H9 (cell line): Measurements from ENCODE around the gene GPR52. TPM values are rescaled to one million over a fixed set of nuclear protein-coding genes. Genes with fewer than 3 reads are reported as not detected.

Experiments
- DNase-seq: peaks from one replicate; pipeline ENCODE4 v3.0.0-alpha.2; 2017
- H2AFZ ChIP-seq: one replicate; pipeline ENCODE4 v1.6.1; 2013; ENCODE audit warnings: mild to moderate bottlenecking, low read length, control low read depth, moderate library complexity
- H2AK5ac ChIP-seq: 2 replicates; pipeline ENCODE4 v1.6.1; 2013; ENCODE audit warnings: low read length, control low read depth, mixed read lengths; ENCODE audit not compliant: insufficient read length
- H2BK120ac ChIP-seq: one replicate; pipeline ENCODE4 v1.6.1; 2013; ENCODE audit warnings: low read depth, mild to moderate bottlenecking, low read length, control low read depth, inconsistent platforms; ENCODE audit not compliant: poor library complexity, severe bottlenecking
- H2BK12ac ChIP-seq: 2 replicates; pipeline ENCODE4 v1.6.1; 2013; ENCODE audit warnings: low read length, control low read depth, mixed read lengths, low read depth; ENCODE audit not compliant: insufficient read length
- H2BK15ac ChIP-seq: 2 replicates; pipeline ENCODE4 v1.6.1; 2013; ENCODE audit warnings: low read depth, low read length, control low read depth
- H2BK20ac ChIP-seq: one replicate; pipeline ENCODE4 v1.6.1; 2013; ENCODE audit warnings: low read depth, mild to moderate bottlenecking, low read length, control low read depth, inconsistent platforms; ENCODE audit not compliant: poor library complexity, severe bottlenecking
- H2BK5ac ChIP-seq: 2 replicates; pipeline ENCODE4 v1.6.1; 2013; ENCODE audit warnings: low read length, control low read depth, mixed read lengths; ENCODE audit not compliant: insufficient read length
- H3K14ac ChIP-seq: 2 replicates; pipeline ENCODE4 v1.6.1; 2013; ENCODE audit warnings: low read length, control low read depth; ENCODE audit not compliant: insufficient read depth
- H3K18ac ChIP-seq: 2 replicates; pipeline ENCODE4 v1.6.1; 2013; ENCODE audit warnings: low read depth, mild to moderate bottlenecking, mixed read lengths, low read length, control low read depth; ENCODE audit not compliant: insufficient read length
- H3K23ac ChIP-seq: 2 replicates; pipeline ENCODE4 v1.6.1; 2013; ENCODE audit warnings: low read length, control low read depth, mixed read lengths, low read depth; ENCODE audit not compliant: insufficient read length
- H3K23me2 ChIP-seq: 2 replicates; pipeline ENCODE4 v1.6.1; 2013; ENCODE audit warnings: low read depth, mild to moderate bottlenecking, mixed read lengths, low read length, control low read depth; ENCODE audit not compliant: insufficient read length, poor library complexity, severe bottlenecking
- H3K27ac ChIP-seq: 2 replicates; pipeline ENCODE4 v1.5.1; 2013; ENCODE audit warnings: low read length, control low read depth, mixed read lengths, low read depth; ENCODE audit not compliant: insufficient read length
- H3K27me3 ChIP-seq: 2 replicates; pipeline ENCODE4 v1.6.1; 2013; ENCODE audit warnings: low read length, control low read depth, inconsistent platforms; ENCODE audit not compliant: insufficient read depth
- H3K4ac ChIP-seq: 2 replicates; pipeline ENCODE4 v1.6.1; 2013; ENCODE audit warnings: low read depth, mild to moderate bottlenecking, control low read depth, inconsistent platforms, low read length, moderate library complexity
- H3K4me1 ChIP-seq: 2 replicates; pipeline ENCODE4 v1.6.1; 2013; ENCODE audit warnings: low read length, control low read depth, inconsistent platforms; ENCODE audit not compliant: insufficient read depth
- H3K4me2 ChIP-seq: 2 replicates; pipeline ENCODE4 v1.6.1; 2013; ENCODE audit warnings: low read length, control low read depth, mixed read lengths; ENCODE audit not compliant: insufficient read length, insufficient read depth
- H3K56ac ChIP-seq: 2 replicates; pipeline ENCODE4 v1.6.1; 2013; ENCODE audit warnings: low read depth, mild to moderate bottlenecking, mixed read lengths, low read length, control low read depth; ENCODE audit not compliant: insufficient read length
- H3K79me1 ChIP-seq: 2 replicates; pipeline ENCODE4 v1.6.1; 2013; ENCODE audit warnings: low read depth, mild to moderate bottlenecking, moderate library complexity, low read length, control low read depth, inconsistent platforms; ENCODE audit not compliant: insufficient read depth, poor library complexity, severe bottlenecking
- H3K79me2 ChIP-seq: 2 replicates; pipeline ENCODE4 v1.6.1; 2013; ENCODE audit warnings: low read length, control low read depth, inconsistent platforms; ENCODE audit not compliant: insufficient read depth
- H3K9ac ChIP-seq: 2 replicates; pipeline ENCODE4 v1.6.1; 2013; ENCODE audit warnings: low read length, control low read depth, mixed read lengths; ENCODE audit not compliant: insufficient read length; ENCODE audit errors: extremely low read depth
- H3K9me3 ChIP-seq: one replicate; pipeline ENCODE4 v1.6.1; 2013; ENCODE audit warnings: low read depth, low read length, inconsistent platforms; ENCODE audit not compliant: control insufficient read depth
- H3T11ph ChIP-seq: one replicate; pipeline ENCODE4 v1.6.1; 2013; ENCODE audit warnings: mild to moderate bottlenecking, low read length, control low read depth, inconsistent platforms
- H4K20me1 ChIP-seq: one replicate; pipeline ENCODE4 v1.6.1; 2013; ENCODE audit not compliant: control insufficient read depth, insufficient read length, insufficient read depth
- H4K5ac ChIP-seq: 2 replicates; pipeline ENCODE4 v1.6.1; 2013; ENCODE audit warnings: low read depth, mild to moderate bottlenecking, mixed read lengths, low read length, control low read depth; ENCODE audit not compliant: insufficient read length
- H4K8ac ChIP-seq: replicated peaks from 2 replicates; pipeline ENCODE4 v1.6.1; 2013; ENCODE audit warnings: low read length, control low read depth, mixed read lengths, low read depth; ENCODE audit not compliant: insufficient read length
- H4K91ac ChIP-seq: 2 replicates; pipeline ENCODE4 v1.6.1; 2013; ENCODE audit warnings: low read depth, mild to moderate bottlenecking, moderate library complexity, mixed read lengths, low read length, control low read depth; ENCODE audit not compliant: insufficient read length
- H3K27ac Mint-ChIP-seq, 3 experiments: 2 replicates in 2 of 3; 3 replicates in 1 of 3; pipeline ENCODE4 v1.8.0; 2020 to 2021; ENCODE audit warnings: mixed read lengths in 3 of 3, mild to moderate bottlenecking in 1 of 3, moderate library complexity in 1 of 3
- H3K27me3 Mint-ChIP-seq: 2 replicates; pipeline ENCODE4 v1.8.0; 2021; ENCODE audit warnings: low read depth, mild to moderate bottlenecking, moderate library complexity, mixed read lengths
- H3K36me3 Mint-ChIP-seq, 3 experiments: 2 replicates in 2 of 3; 3 replicates in 1 of 3; pipeline ENCODE4 v1.8.0; 2020 to 2021; ENCODE audit warnings: low read depth in 3 of 3, mixed read lengths in 3 of 3; ENCODE audit not compliant: insufficient read depth in 1 of 3
- H3K4me1 Mint-ChIP-seq, 2 experiments: 2 replicates each; pipeline ENCODE4 v1.8.0; 2020; ENCODE audit warnings: mixed read lengths in 2 of 2
- H3K4me3 Mint-ChIP-seq, 2 experiments: 2 replicates in 1 of 2; 3 replicates in 1 of 2; pipeline ENCODE4 v1.8.0; 2020 to 2021; ENCODE audit warnings: mild to moderate bottlenecking in 2 of 2, mixed read lengths in 2 of 2, moderate library complexity in 1 of 2
- H3K9me3 Mint-ChIP-seq, 2 experiments: 2 replicates in 1 of 2; 3 replicates in 1 of 2; pipeline ENCODE4 v1.8.0; 2020; ENCODE audit warnings: mild to moderate bottlenecking in 2 of 2, mixed read lengths in 2 of 2, moderate library complexity in 1 of 2
- total RNA-seq: library from RNA; stranded (reverse); gene quantifications from 2 replicates; pipeline ENCODE4 v1.2.1, GENCODE V29; 2021
- TF ChIP-seq, protein P1 (sequence below): fragments of 200-600 bp; sonication (generic); conservative IDR thresholded peaks from 3 replicates; pipeline ENCODE4 v1.8.0; 2021; ENCODE audit warnings: antibody characterized with exemption, mild to moderate bottlenecking

The GPR52 gene
- total RNA-seq, 1 experiment from 2014 or later, result 0.28 TPM

DNA sequence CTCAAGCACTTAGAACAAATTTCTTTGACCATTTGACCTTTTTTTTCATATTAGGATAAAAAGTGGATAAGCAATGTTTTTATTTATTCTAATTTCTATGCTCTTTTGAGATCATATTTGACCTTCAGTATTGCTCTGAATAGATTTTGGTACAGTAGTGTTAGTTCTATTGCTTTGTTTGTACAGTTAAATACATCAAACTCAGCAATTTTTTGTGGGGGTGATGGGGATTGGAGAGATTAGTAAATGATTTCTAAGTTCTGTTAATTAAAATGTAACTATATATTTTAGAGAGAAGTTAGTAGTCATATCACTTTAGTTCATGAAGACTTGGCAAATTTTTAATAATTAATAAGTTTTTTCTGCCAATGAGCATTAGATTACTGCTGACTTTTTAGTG, 2.4 kb upstream of the GPR52 start:
- Histone ChIP-seq H4K5ac (no peak overlapping the region), H3K79me1 (no peaks in the 10 kb centered on the region), H3K27ac (no peak overlapping the region), H3K79me2 (no peaks in the 10 kb centered on the region), H2BK20ac (no peak overlapping the region), H2AFZ (no peak overlapping the region), H3K14ac (no peak overlapping the region), H3K9ac (no peak overlapping the region), H3K4ac (no peak overlapping the region), H3K23ac (no peak overlapping the region), H3K56ac (no peak overlapping the region), H3K4me1 (no peaks in the 10 kb centered on the region; the same call in 1 of the 2 replicates), H3K23me2 (no peaks in the 10 kb centered on the region), H3K27me3 (no peaks in the 10 kb centered on the region), H2AK5ac (no peak overlapping the region), H3K18ac (no peak overlapping the region), H2BK15ac (no peak overlapping the region), H2BK120ac (no peak overlapping the region), H2BK5ac (no peak overlapping the region), H3T11ph (no peak overlapping the region), H3K4me2 (no peak overlapping the region), H4K20me1 (no peaks in the 10 kb centered on the region), H3K9me3 (no peaks in the 10 kb centered on the region), H4K91ac (no peak overlapping the region), H2BK12ac (no peak overlapping the region), H4K8ac (no peak overlapping the region)
- Mint-ChIP-seq H3K27me3 (no peaks in the 10 kb centered on the region), H3K9me3 (no peaks in the 10 kb centered on the region), H3K4me1 (peaks cover 0 to 18% of the 10 kb centered on the region in 2 experiments; a peak in 2 of 4 replicates), H3K27ac (no peak overlapping the region), H3K36me3 (no peaks in the 10 kb centered on the region), H3K4me3 (no peak overlapping the region)
- TF ChIP-seq, protein P1, sequence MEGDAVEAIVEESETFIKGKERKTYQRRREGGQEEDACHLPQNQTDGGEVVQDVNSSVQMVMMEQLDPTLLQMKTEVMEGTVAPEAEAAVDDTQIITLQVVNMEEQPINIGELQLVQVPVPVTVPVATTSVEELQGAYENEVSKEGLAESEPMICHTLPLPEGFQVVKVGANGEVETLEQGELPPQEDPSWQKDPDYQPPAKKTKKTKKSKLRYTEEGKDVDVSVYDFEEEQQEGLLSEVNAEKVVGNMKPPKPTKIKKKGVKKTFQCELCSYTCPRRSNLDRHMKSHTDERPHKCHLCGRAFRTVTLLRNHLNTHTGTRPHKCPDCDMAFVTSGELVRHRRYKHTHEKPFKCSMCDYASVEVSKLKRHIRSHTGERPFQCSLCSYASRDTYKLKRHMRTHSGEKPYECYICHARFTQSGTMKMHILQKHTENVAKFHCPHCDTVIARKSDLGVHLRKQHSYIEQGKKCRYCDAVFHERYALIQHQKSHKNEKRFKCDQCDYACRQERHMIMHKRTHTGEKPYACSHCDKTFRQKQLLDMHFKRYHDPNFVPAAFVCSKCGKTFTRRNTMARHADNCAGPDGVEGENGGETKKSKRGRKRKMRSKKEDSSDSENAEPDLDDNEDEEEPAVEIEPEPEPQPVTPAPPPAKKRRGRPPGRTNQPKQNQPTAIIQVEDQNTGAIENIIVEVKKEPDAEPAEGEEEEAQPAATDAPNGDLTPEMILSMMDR, result no peak
- DNase-seq, result no peak
